Globus pallidus (tissue), 1 donor: ENCODE results near the gene PHF21B.

Experiments used
- DNase-seq: peaks from one replicate; pipeline ENCODE4 v3.0.0-alpha.2; 2015; ENCODE audit warnings: low spot score

PHF21B gene

GRCh38 chr22:44892803-44893730, 116.7 kb downstream of the PHF21B start:
- DNase-seq, result no peak

GRCh38 chr22:44892243-44892642, 117.6 kb downstream of the PHF21B start:
- DNase-seq, result no peak

GRCh38 chr22:44891791-44892190, 118.0 kb downstream of the PHF21B start:
- no peak for DNase-seq

DNA sequence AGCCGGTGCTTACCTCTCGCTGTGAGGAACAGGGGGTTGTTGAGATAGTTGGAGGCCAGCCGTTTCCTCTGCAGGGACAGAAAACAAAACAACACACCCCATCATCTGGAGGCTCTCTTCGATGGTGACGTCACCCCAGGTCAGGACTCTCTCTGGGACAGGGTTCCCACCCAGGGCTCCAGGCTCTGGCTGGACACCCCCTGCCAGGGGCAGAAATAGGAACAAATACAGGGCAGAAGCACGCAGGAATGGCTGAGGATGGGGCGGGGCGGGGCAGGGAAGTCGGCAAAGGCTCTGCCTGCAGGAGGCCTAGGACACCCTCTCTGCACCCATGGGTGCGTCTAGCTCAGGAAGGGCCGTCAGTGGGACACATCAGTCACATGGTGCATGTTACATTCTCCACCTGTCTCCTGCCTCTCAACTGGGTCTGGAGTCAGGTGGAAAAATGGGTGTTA, 118.5 kb downstream of the PHF21B start:
- no peak for DNase-seq

GRCh38 chr22:44890416-44891292, 119.2 kb downstream of the PHF21B start:
- no peak for DNase-seq

GRCh38 chr22:44889255-44889878, 120.4 kb downstream of the PHF21B start:
- no peak for DNase-seq

DNA sequence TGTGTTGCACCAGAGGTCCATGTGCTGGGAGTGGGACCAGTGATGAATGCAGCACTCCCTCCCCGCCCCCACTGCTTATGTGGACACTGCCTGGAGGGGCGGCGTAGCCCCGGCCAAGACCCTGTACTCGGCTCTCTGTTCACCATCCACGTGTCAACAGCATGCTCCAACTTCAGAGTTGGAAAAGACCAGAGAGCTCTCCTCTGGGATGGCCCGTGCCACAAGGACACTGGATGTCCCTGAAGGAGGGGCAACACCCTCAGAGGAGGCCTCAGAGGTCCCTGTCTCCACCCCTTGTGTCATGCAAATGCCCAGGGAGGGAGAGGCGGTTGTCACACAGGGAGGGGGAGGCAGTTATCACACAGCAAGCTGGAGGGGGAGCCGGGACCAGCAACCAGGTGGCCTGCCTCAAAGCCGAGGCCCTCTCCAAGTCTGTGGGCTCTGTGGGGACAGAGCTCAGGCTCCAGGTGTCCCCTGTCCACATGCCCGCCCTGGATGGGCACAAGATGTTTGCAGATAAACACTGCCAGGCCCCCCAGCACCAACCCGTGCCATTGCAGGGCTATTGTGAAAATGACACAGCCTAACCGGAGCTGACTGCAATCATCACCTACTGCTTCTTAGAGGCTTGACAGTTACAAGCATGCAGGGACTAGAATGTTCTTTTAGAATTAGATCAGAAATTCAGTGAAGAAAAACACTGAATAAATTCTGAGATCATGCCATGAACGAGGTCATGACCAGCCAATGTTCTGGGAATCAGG, 121.1 kb downstream of the PHF21B start:
- DNase-seq, result no peak

GRCh38 chr22:44887941-44888366, 121.9 kb downstream of the PHF21B start:
- DNase-seq, result no peak

GRCh38 chr22:44885806-44886360, 123.9 kb downstream of the PHF21B start:
- no peak for DNase-seq

DNA sequence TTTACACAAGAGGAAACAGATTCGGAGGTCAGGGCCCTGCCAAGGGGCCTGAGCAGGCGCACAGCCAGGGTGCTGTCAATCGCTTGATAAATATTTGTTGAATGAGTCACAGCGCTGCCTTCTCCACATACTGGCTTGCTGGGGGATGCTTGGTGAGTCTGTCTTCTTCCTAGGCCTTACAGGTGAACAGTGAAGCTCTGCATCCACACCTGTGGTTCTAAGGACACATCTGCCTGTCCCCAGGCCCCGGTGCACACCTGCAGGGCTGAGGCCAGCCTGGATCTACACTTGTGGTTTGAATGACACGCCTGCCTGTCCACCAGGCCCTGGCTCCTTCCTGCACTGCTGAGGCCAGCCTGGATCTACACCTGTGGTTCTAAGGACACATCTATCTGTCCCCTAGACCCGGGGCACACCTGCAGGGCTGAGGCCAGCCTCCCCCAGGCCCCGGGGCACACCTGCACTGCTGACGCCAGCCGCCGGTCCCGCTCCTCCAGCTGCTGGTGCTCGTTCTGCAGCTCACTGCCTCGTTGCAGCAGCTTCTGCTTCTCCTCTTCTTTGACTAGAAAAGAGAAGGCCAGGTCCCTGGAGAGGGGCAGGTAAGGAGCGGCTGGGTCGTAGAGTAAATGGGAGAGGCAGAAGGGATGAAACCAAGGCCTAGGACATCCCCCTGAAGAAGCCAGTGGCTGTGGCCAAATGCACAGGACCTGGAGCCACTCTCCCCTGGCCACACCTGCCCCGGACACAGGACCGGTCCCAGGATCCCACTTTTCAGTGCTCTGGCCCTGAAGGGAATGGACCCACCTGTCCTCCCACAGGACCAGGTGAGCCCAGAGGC, 124.6 kb downstream of the PHF21B start:
- DNase-seq, result no peak

GRCh38 chr22:44884562-44884961, 125.2 kb downstream of the PHF21B start:
- DNase-seq, result no peak

DNA sequence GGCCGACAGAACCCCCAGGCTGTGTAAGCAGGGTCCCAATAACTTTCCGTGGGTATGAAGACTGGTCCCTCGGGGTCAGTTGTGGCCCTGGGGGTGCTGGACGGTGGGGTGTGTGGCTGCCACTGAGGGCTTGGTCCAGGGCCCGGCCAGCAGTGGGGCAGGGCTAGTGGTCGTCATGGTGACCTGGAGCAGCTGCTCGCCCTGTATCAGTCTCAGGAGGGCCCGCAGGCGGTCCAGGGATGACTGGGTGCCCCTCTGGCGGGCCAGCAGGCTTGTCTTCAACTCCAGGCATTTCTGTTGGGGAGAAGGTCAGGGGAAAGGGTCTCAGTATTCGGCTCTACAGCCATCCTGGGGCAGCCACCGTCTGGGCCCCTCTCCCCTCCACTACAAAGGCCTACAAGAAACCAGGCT, 126.8 kb downstream of the PHF21B start:
- no peak for DNase-seq

DNA sequence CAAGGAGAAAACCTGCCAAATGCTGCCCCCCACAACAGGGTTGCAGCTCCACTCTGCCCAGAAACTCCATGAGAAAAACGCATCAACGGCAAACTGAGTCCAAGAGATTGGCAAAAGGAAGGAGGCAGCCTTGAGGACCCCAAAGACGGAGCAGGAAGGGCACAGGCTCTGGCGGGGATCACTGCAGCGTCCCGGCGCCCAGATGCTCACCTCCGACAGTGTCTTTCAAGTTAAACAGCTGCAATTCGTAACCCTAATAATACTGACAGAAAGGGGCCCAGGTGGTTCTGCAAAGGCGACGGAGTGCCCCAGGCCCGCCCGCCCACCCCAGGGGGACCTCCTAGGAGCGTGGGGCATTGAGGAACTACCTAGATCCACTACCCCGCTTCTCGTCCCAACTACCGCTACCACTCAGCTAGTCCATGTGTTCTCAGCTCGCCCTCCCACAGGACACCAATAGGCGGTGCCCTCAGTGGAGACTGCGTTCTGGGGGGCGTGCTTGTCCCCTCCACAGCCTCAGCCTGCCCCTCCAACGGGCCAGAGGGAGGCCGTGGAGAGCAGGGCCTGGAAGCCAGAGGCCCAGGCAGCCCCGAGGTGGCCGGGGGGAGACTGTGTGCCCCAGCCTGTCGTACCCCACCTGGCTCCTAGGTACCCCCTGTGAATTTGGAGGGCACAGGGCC, 127.4 kb downstream of the PHF21B start:
- DNase-seq, result no peak

- DNase-seq, result no peak
Measured at GRCh38 chr22:44881624-44882023, 128.2 kb downstream of the PHF21B start.

- no peak for DNase-seq
Measured at GRCh38 chr22:44880610-44881290, 129.1 kb downstream of the PHF21B start.

DNA sequence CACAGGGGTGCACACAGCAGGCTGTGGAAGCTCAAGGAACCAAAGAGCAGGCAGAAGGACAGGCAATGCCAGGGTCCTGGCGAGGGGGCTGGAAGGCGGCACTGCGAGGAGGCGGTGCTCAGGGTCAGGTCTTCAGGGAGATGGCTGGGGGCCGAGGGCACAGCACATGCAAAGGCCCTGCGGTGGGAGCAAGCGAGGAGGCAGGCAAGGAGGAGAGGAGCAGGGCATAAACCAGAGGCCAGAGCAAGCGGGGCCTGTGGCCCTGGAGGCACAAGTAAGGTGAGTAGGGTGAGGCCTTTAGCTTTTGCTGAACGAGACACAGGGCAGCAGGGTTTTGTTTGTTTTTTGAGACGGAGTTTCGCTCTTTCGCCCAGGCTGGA, 130.5 kb downstream of the PHF21B start:
- no peak for DNase-seq

GRCh38 chr22:44878483-44879300, 131.1 kb downstream of the PHF21B start:
- DNase-seq, result no peak

- no peak for DNase-seq
Measured at GRCh38 chr22:44876921-44877320, 132.9 kb downstream of the PHF21B start.
